Right renal cortex interstitium (tissue), 3 donors: ENCODE data around the gene MBD3L3. TPM values are rescaled to one million over a fixed set of nuclear protein-coding genes. Genes with fewer than 3 reads are reported as not detected.
"Not testable (repeated sequence)": the region's sequence is repeated elsewhere in the genome, so short reads cannot be mapped to it uniquely, and the experiment has no call there.

ENCODE experiments used
- DNase-seq, 3 donors: peaks; one replicate each; pipeline ENCODE4 v3.0.0-alpha.2; 2013; ENCODE audit warnings: low read depth in 3 of 3, low spot score in 2 of 3
- polyA plus RNA-seq, 3 donors: library from polyadenylated mRNA; unstranded; fragments of 120-200 nt; gene quantifications; one replicate each; pipeline ENCODE4 v1.2.1, GENCODE V29; 2013; ENCODE audit not compliant: insufficient read length in 3 of 3

MBD3L3 gene
- not detected for polyA plus RNA-seq

DNA sequence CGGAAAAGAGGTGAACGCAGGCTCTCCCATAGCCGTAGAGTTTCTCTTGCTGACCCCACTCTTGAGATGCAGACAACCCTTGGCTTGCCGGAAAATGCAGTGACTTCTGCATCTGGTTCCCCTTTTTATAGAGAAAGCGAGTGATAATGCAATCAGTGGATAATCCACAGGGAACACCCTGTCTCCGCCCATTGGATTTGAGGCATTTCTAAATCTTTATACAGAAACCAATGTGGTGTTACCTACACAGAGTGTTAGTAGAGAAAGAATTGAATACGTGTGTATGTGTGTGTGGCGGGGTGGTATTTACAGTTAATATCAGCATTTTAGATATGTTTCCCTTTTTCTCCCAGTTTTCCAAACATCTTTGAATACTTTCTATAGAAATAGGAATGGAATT, at the start of gene MBD3L3:
Gene MBD3L3, minus strand, starts transcription at position 101 of the 400 bp plus-strand sequence. Its CDS starts 71 bp downstream, at position 30.
- not testable (repeated sequence) for DNase-seq

DNA sequence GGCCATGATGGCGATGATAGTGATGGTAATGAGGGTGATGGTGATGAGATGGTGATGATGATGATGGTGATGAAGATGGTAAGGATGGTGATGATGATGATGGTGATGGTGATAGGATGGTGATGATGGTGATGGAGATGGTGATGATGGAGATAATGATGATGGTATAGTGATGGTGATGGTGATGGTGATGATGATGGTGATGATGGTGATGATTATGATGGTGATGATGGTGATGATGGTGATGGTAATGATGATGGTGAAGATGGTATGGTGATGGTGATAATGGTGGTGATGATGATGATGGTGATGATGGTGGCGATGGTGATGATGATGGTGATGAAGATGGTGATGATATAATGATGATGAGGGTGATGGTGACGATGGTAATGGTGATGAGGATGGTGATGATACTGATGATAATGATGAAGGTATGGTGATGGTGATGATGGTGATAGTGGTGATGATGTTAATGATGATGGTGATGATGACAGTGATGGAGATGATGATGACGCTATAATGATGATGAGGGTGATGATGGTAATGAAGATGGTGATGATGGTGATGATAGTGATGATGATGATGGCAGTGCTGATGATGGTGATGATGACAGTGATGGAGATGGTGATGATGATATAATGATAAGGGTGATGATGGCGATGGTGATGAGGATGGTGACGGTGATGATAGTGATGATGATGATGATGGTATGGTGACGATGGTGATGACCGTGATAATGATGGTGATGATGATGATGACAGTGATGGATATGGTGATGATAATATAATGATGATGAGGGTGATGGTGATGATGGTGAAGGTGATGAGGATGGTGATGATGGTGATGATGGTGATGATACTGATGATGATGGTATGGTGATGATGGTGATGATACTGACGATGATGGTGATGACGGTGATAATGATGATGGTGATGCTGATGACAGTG, 48.5 kb upstream of the MBD3L3 start:
- no peak for DNase-seq

DNA sequence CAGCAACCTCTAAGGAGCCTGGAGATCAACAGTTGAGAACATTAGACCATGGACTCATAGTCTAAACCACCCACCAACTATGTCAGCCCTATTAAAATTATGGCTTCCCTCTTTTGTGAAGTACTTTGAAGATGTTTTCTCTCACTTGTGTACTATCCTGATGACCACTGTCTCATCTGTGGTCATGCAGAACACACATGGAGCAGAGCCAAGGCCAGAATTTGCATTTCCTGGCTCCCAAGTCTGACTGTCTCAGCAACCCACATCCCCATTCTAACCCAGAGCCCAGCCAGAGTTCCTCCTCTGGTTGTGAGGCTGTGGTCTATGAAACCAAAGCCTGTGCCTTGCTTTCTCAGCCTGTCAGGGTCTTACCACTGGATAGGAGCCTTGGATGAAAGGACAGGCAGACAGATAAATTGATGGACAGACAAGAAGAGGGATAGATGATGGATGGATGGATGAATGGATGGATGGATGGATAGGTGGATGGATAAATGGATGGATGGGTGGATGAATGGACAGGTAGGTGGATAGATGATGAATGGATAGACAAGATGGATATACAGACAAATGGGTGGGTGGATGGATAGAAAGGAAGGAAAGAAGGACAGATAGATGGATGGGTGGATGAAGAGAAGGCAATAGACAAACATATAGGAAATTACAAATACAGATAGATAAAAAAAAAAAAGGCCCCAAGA, 46.4 kb upstream of the MBD3L3 start:
- no peak for DNase-seq

DNA sequence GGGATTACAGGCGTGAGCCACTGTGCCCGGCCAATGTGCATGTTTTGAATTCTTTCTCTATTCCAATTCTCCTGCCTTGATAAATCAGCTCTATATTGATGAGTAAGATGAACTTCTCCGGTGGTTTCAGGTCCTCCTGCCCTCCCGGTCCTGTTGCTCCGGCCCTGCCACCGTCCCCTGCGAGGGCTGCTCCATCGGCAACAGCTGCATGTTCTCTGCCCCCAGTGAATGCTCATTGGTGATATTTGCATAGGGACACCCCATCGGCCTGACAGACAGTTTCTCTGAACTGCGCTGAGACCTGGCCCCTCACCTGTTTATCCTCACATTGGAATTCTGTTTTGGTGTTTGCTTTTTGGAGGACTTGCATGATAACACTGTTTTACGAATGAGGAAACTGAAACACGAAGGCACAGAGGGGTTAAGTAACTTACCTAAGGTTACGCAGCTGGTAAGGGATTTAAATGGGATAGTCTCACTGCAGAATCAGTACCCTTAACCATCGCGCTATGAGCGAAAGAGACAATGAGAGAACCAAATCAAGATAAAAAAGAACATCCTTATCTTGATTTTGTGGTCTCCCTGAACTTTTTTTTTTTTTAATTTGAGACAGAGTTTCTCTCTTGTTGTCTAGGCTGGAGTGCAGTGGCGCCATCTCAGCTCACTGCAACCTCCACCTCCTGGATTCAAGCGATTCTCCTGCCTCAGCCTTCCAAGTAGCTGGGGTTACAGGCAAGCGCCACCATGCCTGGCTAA, 43.2 kb upstream of the MBD3L3 start:
- no peak for DNase-seq

DNA sequence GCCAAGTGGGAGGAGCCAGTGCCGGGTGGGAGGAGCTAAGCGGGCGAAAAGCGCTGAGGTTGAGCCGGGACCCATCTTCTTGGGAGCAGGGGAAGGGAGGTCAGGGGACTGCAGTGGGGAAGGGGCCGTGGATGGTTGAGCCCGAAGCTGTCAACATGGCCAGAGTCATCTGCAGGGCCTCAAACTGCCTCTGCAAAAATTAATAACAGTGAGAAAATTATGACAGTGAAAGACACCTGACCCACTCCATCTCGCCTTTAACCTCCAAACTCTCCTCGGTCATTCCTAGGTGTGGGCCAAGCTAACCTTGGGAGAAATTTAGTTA, 41.1 kb upstream of the MBD3L3 start:
- no peak for DNase-seq

DNA sequence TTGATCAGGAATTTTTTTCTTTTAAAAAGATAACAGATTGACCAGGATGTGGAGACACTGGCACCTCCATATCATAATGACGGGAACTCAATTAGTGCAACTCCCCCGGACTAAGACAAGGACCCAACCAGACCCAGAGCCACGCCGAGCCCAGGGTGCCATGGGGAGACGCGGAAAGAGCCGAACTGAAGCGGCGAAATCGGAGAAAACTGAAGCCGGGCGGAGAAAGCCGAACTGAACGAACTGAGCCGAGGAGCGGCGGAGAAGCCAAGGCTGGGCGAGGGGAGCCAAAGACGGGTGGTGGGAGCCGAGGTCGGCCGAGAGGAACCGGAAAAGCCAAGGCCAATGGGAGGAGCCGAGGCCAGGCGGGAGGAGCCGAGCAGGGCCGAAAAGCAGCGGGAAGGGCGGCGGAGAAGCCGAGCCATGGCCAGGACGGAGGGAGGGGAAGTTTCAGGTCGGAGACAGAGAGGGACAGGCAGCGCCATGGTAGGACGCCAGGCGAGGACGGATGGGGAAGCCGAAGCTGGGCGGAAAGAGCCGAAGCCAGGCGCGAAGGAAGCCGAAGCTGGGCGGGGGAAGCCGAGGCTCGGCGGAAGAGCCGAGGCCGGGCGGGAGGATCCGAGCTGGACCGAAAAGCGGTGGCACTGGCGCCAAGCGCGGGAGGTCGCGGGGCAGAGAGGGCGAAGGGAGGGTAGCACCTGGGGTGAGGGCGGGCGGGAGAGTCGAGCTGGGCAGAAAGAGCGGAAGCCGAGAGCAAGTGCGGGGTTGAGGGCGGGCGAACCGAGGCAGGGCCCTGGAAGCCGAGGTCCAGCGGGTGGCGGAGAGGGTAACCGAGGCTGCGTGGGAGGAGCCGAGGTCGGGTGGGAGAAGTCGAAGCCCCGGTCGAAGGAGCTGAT, 40.5 kb upstream of the MBD3L3 start:
- DNase-seq: peak; percentile 83 to 89 (median 88)

DNA sequence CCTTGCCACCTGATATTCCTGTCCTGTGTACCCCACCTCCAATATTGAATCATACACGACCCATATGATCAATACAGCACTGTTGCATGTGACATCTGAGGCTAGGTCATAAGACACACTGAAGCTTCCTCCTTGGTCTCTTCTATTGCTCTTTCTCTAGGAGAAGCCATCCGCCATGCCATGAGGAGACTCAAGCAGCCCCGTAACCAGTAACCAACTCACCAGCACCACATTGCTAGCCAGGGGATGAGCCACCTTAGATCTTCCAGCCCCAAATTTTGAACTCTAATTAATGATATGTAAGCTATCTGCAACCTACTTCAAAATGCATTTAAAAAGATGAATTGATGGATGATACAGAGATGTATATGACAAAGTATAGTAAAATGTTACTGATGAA, 39.6 kb upstream of the MBD3L3 start:
- DNase-seq: no peak

DNA sequence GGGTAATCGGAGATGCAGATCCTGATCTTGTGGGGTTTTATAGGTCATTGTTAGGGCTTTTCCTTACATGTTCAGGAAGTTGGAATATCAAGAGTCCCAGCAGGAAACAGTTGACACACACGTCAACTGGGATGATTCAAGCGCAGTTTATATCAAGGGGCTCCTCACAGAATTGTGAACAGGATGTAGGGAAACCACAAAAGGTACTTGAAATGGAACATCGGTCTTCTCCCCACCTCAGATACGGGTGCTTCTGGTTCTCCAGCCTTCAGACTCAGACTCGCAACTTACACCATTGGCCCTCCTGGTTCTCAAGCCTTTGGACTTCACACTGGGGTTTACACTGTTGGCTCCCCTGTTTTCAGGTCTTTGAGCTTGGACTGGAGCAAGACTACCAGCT, 30.5 kb upstream of the MBD3L3 start:
- DNase-seq: no peak

DNA sequence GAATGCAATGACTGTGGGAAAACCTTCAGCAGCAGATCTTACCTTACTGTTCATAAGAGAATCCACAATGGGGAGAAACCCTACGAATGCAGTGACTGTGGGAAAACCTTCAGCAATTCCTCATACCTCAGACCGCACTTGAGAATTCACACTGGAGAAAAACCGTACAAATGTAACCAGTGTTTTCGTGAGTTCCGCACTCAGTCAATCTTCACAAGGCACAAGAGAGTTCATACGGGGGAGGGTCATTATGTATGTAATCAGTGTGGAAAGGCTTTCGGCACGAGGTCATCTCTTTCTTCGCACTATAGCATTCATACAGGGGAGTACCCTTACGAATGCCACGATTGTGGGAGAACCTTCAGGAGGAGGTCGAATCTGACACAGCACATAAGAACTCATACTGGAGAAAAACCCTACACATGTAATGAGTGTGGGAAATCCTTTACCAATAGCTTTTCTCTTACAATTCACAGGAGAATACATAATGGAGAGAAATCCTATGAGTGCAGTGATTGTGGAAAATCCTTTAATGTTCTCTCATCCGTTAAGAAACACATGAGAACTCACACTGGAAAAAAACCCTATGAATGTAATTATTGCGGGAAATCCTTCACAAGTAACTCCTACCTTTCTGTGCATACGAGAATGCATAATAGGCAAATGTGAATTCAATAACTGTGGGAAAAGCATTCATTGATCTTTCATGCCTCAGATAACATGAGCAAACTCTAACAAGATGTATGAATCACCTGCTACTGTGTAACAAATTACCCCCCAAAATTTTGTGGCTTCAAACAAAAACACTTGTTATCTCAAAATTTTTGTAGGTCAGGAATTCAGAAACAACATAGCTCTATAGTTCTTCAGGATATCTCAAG, 24.8 kb upstream of the MBD3L3 start:
- no peak for DNase-seq

DNA sequence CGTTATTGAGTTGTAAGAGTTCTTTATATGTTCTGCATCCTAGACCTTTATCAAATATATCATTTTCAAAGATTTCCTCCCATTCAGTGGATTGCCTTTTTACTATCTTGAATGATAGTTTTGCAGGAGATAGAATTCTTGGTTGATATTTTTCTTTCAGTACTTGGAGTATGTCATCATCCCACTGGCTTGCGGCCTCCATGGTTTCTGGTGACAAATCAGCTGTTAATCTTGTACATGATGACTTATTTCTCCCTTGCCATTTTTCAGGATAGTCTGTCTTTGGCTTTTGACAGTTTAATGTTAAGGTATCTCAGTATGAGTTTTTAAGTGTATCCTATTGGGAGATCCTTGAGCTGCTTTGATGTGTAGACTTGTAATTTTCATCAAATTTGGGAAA, 19.5 kb upstream of the MBD3L3 start:
- DNase-seq: no peak

DNA sequence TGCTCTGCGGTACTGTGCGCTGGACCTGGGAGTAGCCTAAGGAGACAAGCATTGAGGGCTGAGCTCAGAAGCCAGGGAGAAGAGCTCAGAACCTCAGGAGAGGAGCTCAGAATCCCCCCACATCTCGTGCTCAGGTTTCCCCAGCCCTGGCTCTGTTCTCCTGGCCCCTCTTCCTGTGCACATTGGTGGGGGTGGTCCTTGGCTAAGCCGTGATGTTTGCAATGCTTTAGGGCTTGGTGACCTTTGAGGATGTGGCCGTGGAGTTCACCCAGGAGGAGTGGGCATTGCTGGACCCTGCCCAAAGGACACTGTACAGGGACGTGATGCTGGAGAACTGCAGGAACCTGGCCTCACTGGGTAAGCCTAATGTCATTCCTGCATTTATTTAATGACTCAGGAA, 17.7 kb upstream of the MBD3L3 start:
- DNase-seq: no peak

DNA sequence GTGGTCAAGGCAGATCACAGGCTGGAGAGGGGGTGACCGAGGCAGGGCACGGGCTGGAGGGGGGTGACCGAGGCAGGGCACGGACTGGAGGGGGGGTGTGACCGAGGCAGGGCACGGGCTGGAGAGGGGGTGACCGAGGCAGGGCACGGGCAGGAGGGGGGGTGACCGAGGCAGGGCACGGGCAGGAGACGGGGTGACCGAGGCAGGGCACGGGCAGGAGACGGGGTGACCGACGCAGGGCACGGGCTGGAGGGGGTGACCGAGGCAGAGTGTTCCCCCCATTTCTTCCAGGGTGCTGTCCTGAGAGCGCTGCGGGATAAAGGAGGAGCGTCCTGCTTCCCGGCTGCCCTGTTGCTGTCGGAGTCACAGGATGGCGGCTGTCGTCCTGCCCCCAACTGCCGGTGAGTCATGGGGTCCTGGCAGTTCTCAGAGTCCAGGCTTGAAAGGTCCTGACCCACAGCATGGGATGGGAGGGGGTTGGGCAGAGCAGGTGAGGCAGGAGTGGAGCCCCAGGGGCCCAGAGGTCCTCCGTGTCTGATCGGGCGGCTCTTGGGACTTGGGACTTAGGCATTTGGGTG, 16.3 kb upstream of the MBD3L3 start:
- DNase-seq: no peak

DNA sequence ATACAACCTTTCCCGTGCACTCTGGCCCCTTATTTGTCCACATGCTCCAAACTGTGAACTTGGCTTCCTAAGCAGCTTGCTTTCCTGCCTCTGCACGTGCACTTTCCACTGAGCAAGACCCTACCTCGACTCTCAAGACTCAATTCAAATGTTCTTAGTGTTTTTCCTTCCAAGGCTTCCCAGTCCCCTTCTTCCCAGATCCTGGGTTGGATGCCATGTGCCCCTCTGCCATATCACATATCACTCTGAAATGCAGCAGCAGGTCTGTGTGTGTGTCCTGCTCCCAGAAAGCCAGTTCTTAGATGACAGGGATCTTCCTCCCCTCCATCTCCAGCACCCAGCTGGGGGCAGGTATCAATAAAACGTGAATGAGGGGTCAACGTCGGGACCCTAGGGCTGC, 14.1 kb upstream of the MBD3L3 start:
- no peak for DNase-seq

DNA sequence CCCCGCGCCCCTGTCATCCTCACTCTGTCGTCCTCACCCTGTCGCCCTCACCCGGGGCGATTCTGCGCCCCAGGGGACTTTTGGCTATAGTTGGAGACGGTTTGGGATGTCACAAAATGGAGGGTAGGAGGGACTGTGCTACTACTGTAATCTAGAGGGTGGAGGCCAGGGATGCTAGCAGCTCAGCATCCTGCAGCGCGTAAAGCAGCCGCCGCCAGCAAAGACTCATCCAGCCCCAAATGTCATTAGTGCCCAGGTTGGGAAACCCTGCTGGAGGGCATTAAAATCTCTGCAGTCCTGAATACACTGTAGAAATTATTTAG, 11.4 kb upstream of the MBD3L3 start:
- no peak for DNase-seq

DNA sequence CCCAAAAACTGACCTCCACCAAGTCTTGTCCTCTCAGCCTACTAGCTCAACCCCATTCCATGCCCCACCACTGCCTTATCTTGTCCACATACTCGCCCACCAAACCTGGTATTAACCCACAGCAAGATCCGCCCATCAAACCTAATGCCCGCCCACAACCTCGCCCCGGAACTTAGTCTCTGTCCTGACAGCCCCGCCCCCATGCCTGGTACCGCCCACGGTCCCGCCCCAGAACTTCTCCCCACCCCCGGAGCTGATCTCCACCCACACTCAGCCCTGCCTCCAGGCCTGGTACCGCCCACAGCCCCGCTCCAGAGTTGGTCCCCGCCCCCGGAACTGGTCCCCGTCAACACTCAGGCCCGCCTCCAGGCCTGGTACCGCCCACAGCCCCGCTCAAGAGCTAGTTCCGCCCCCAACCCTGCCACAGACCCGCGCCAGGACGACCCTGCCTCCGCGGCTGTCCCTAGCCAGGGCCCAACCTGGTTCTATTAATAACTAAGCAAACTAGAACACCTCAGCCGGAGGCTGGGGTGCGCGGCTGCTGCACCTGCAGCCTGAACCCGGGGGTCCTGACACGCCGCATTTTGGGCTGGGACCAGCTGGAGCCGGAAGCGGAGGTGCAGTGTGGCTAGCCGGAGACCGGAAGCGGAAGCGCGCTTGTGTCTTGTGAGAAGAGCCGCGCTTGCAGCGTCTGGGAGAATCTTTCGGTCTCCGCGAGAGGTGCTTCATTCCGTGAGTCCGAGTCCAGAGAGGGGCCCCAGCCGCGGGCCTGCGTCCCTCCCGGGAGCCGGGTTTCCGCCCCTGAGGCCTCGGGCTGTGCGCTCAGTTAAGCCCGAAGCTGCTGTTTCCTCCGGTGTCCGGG, 10.8 kb upstream of the MBD3L3 start, which contains the start of gene ZNF557:
Gene ZNF557, plus strand, starts transcription at position 662 of the 862 bp plus-strand sequence. CDS start 5,372 bp downstream, outside the sequence.
- peak; percentile 86 to 91 (median 89) for DNase-seq

DNA sequence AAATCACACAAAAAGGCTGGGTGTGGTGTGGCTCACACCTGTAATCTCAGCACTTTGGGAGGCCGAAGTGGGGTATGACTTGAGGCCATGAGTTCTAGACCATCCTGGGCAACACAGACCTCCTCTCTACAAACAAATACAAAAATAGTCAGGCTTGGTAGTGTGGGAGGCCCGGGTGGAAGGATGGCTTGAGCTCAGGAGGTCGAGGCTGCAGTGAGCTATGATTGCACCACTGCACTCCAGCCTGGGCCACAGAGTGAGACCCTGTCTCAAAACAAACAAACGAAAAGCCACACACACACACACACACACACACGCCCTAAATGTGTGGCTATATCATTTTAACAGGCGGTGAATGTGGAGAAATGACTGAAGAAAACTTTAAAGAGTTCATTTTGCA, 10.1 kb upstream of the MBD3L3 start:
- no peak for DNase-seq

DNA sequence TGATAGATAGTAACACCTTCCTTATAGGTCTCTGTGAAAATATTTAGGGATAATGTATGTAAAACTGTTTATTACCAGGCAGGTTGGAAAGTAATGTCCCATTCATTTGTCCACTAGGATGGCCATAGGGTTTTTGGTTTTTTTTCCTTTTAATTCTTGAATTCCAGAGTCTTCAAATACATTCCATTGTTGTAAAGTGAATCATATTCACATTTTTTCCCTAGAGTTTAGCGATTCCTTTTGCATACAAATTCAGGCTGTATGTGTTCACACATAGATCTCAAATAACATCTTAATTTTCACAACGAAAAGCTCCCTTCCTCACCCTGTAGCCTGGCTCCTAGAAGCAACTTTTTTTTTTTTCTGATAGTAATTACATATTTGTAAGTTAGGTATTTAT, 9.2 kb upstream of the MBD3L3 start:
- DNase-seq: no peak

DNA sequence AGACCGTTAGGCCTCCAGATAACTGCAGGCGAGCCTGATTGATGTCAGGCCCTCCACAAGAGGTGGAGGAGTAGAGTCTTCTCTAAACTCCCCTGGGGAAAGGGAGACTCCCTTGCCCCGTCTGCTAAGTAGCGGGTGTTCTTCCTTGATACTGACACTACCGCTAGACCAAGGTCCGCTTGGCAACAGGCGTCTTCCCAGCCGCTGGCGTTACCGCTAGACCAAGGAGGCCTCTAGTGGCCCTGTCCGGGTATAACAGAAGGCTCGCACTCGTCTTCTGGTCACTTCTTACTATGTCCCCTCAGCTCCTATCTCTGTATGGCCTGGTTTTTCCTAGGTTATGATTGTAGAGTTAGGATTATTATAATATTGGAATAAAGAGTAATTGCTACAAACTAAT, 8.6 kb upstream of the MBD3L3 start:
- not testable (repeated sequence) for DNase-seq
